ENCODE data around the gene PRKN.
"Not testable (repeated sequence)": the region's sequence is repeated elsewhere in the genome, so short reads cannot be mapped to it uniquely, and the experiment has no call there.

The PRKN gene

GRCh38 chr6:161498359-161498758, 1229.2 kb downstream of the PRKN start:
- Histone ChIP-seq H3K4me2 (ENCODE audit: low read length) (no peak overlapping the region), H3K36me3 (ENCODE audit: insufficient read depth, low read length) (no peaks in the 10 kb centered on the region), H3K9ac (ENCODE audit: low read length) (no peak overlapping the region), H2AFZ (ENCODE audit: low read length) (no peak overlapping the region), H3K9me2 (ENCODE audit: low read depth, low read length) (no peaks in the 10 kb centered on the region), H3K9me3 (ENCODE audit: low read length) (no peaks in the 10 kb centered on the region), H3F3A (ENCODE audit: insufficient read depth, low read length) (no peaks in the 10 kb centered on the region), H3K4me1 (ENCODE audit: insufficient read depth, low read length, severe bottlenecking) (no peaks in the 10 kb centered on the region), H3K79me2 (ENCODE audit: insufficient read depth, low read length) (no peaks in the 10 kb centered on the region), H3K4me3 (ENCODE audit: low read depth, low read length, poor library complexity, severe bottlenecking) (no peak overlapping the region), H3K27ac (ENCODE audit: low read depth, low read length, poor library complexity, severe bottlenecking) (no peak overlapping the region), H3K27me3 (ENCODE audit: insufficient read depth, low read length) (no peaks in the 10 kb centered on the region), H4K20me1 (ENCODE audit: insufficient read depth, low read length) (no peaks in the 10 kb centered on the region)
- TF ChIP-seq, protein P1, sequence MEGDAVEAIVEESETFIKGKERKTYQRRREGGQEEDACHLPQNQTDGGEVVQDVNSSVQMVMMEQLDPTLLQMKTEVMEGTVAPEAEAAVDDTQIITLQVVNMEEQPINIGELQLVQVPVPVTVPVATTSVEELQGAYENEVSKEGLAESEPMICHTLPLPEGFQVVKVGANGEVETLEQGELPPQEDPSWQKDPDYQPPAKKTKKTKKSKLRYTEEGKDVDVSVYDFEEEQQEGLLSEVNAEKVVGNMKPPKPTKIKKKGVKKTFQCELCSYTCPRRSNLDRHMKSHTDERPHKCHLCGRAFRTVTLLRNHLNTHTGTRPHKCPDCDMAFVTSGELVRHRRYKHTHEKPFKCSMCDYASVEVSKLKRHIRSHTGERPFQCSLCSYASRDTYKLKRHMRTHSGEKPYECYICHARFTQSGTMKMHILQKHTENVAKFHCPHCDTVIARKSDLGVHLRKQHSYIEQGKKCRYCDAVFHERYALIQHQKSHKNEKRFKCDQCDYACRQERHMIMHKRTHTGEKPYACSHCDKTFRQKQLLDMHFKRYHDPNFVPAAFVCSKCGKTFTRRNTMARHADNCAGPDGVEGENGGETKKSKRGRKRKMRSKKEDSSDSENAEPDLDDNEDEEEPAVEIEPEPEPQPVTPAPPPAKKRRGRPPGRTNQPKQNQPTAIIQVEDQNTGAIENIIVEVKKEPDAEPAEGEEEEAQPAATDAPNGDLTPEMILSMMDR (IDR thresholded peaks at IDR 0.05; ENCODE audit: low read length): no peak
- no peak for TF ChIP-seq EZH2 (IDR thresholded peaks at IDR 0.05; ENCODE audit: borderline replicate concordance, low read length)

DNA sequence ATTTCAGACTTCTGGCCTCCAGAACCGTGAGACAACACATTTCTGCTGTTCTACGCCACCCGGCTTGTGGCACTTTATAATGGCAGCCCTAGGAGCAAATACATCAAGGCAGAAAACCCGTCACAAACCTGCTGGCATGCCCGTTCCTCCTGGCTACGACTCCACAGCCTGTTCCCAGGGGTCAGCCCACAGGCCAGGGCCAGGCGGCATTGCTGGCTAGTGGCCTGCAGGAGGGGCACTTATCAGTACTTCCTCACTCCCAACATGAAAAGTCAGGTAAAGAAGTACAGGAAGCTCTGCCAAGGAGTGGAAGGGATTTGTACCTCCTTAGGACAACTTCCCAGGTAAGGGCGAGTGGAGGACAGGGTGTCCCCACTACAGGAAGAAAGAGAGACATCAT, 1230.6 kb downstream of the PRKN start:
- Histone ChIP-seq H3K4me3 (ENCODE audit: low read depth, low read length, poor library complexity, severe bottlenecking) (no peak overlapping the region), H3K36me3 (ENCODE audit: insufficient read depth, low read length) (no peaks in the 10 kb centered on the region), H3F3A (ENCODE audit: insufficient read depth, low read length) (no peaks in the 10 kb centered on the region), H3K9me2 (ENCODE audit: low read depth, low read length) (no peaks in the 10 kb centered on the region), H3K4me2 (ENCODE audit: low read length) (no peak overlapping the region), H3K27ac (ENCODE audit: low read depth, low read length, poor library complexity, severe bottlenecking) (no peak overlapping the region), H3K4me1 (ENCODE audit: insufficient read depth, low read length, severe bottlenecking) (no peaks in the 10 kb centered on the region), H4K20me1 (ENCODE audit: insufficient read depth, low read length) (no peaks in the 10 kb centered on the region), H2AFZ (ENCODE audit: low read length) (no peak overlapping the region), H3K9me3 (ENCODE audit: low read length) (no peaks in the 10 kb centered on the region), H3K9ac (ENCODE audit: low read length) (no peak overlapping the region), H3K27me3 (ENCODE audit: insufficient read depth, low read length) (no peaks in the 10 kb centered on the region), H3K79me2 (ENCODE audit: insufficient read depth, low read length) (no peaks in the 10 kb centered on the region)
- no peak for TF ChIP-seq EZH2 (IDR thresholded peaks at IDR 0.05; ENCODE audit: borderline replicate concordance, low read length)
- TF ChIP-seq, protein P1 (IDR thresholded peaks at IDR 0.05; ENCODE audit: low read length): no peak

DNA sequence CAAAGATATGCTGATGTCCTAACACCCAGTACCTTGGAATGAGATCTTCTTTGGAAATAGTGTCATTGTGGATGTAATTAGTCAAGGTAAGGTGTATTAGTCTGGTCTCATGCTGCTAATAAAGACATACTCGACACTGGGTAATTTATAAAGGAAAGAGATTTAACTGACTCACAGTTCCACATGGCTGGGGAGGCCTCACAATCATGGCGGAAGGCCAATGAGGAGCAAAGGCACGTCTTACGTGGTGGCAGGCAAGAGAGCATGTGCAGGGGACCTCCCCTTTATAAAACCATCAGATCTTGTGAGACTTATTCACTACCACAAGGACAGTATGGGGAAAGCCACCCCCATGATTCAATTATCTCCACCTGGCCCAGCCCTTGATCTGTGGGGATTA, 1231.3 kb downstream of the PRKN start:
- H3K4me3 ChIP-seq (ENCODE audit: low read depth, low read length, poor library complexity, severe bottlenecking); H3K4me2 ChIP-seq (ENCODE audit: low read length); H3K9ac ChIP-seq (ENCODE audit: low read length); H3K27ac ChIP-seq (ENCODE audit: low read depth, low read length, poor library complexity, severe bottlenecking); H3K4me1 ChIP-seq (ENCODE audit: insufficient read depth, low read length, severe bottlenecking); H3K27me3 ChIP-seq (ENCODE audit: insufficient read depth, low read length); H3K9me3 ChIP-seq (ENCODE audit: low read length); H3F3A ChIP-seq (ENCODE audit: insufficient read depth, low read length); H3K9me2 ChIP-seq (ENCODE audit: low read depth, low read length); H2AFZ ChIP-seq (ENCODE audit: low read length); H3K36me3 ChIP-seq (ENCODE audit: insufficient read depth, low read length); H4K20me1 ChIP-seq (ENCODE audit: insufficient read depth, low read length); H3K79me2 ChIP-seq (ENCODE audit: insufficient read depth, low read length): not testable (repeated sequence)

- no peaks in the 10 kb centered on the region for H3K27me3 ChIP-seq (ENCODE audit: insufficient read depth, low read length)
- no peak overlapping the region for H3K4me2 ChIP-seq (ENCODE audit: low read length)
- no peak overlapping the region for H3K27ac ChIP-seq (ENCODE audit: low read depth, low read length, poor library complexity, severe bottlenecking)
- no peaks in the 10 kb centered on the region for H3K79me2 ChIP-seq (ENCODE audit: insufficient read depth, low read length)
- no peak overlapping the region for H2AFZ ChIP-seq (ENCODE audit: low read length)
- H4K20me1 ChIP-seq (ENCODE audit: insufficient read depth, low read length): no peaks in the 10 kb centered on the region
- H3K9me2 ChIP-seq (ENCODE audit: low read depth, low read length): no peaks in the 10 kb centered on the region
- no peaks in the 10 kb centered on the region for H3F3A ChIP-seq (ENCODE audit: insufficient read depth, low read length)
- no peaks in the 10 kb centered on the region for H3K36me3 ChIP-seq (ENCODE audit: insufficient read depth, low read length)
- TF ChIP-seq EZH2 (IDR thresholded peaks at IDR 0.05; ENCODE audit: borderline replicate concordance, low read length): no peak
- TF ChIP-seq, protein P1 (IDR thresholded peaks at IDR 0.05; ENCODE audit: low read length): no peak
- H3K4me1 ChIP-seq (ENCODE audit: insufficient read depth, low read length, severe bottlenecking): no peaks in the 10 kb centered on the region
- H3K4me3 ChIP-seq (ENCODE audit: low read depth, low read length, poor library complexity, severe bottlenecking): no peak overlapping the region
- no peaks in the 10 kb centered on the region for H3K9me3 ChIP-seq (ENCODE audit: low read length)
- H3K9ac ChIP-seq (ENCODE audit: low read length): no peak overlapping the region
Measured at GRCh38 chr6:161494566-161494965, 1233.0 kb downstream of the PRKN start.

Measured in OCI-LY1 (cell line).